ENCODE measurements around the gene APOBEC2.

- TF ChIP-seq CTCF (conservative IDR thresholded peaks at IDR 0.05): no peak
- no peak for TF ChIP-seq ZFX (IDR thresholded peaks at IDR 0.05)
Observed at GRCh38 chr6:41053041-41053440, at the start of gene APOBEC2.
